Skin of body (tissue), 2 donors: ENCODE data around the gene POLD1. TPM values are rescaled to one million over a fixed set of nuclear protein-coding genes. Genes with fewer than 3 reads are reported as not detected.
A peak's percentile ranks its signal among the peaks of the same experiment; 100 is the strongest.

Source experiments
- DNase-seq: peaks from one replicate; lab custom pipeline; 2025; lab: John Stamatoyannopoulos, UW
- total RNA-seq: library from RNA; depleted of rRNA; stranded (reverse); fragments of >200 nt; gene quantifications from one replicate; pipeline ENCODE4 v1.2.3, GENCODE V29; 2014

The POLD1 gene
- total RNA-seq, 1 donor from 2014 or later, result 16.0 TPM

DNA sequence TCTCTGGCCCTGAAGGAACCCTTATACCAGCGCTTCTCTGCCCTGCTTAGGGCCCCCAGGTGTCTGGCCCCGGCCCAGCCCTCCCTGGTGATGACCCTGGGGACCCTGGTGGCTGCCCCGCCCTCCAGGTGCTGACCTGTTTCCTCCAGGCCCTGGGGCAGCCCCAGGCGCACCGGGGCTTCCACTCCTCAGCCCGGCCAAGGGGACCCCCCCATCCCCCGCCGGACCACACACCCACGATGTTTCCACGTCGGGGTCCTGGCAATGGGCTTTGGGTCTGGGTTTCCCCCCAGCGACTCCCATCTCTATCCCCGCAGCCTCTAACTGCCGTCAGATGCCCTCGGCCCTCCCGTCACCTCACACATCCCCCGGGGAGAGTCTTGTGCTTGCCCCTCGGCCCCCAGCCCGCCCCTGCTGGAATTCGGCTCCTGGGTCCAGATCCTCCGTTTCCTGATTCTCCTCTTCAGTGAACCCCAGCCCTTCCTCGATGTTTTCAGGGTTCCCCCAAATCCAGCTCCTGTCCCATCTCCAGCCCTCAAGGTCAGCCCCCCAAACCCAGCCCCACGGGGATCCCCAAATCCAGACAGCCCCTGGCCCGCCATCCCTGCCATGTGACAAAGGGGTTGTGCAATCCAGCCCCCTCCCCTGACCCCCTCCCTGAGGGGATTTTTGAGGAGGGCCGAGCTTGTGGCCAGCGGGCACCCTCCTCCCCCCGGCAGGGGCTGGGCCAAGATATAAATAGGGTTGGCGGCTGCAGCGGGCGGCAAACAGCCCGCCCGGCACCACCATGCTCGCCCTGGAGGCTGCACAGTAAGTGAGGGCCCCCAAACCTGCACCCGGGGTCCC lies 34.3 kb downstream of the POLD1 start, which contains the start of gene SPIB:
TSS of gene SPIB (plus strand) at position 763 of the 846 bp plus-strand sequence. CDS start at position 788, 25 bp downstream.
- DNase-seq, result no peak

DNA sequence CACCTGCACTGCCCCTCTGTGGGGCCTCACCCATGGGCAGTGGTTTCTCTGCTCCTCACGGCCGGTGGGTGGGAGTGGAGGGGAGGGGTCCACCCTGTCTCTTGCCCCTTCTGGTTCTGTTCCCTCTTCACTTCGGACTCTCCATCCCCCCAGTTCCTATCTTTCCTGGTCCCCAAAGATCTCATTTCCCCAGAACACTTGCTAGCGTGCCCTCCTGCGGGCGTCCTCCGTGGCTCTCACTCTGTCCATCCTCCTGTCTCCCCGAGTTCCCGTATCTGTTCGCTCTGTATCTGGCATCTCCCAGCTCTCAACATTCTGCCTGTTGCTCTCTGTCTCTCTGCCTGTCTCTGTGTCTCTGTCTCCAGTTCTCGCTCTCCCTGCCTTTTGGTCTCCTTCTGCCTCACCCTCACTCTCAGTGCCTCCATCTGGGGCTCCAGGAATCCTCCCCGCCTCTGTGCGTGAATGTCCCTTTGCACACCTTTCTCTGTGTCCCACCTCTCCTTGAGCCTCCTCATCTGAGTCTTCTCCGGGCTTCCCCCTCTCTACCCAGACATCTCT lies 35.0 kb downstream of the POLD1 start:
- DNase-seq, result no peak

DNA sequence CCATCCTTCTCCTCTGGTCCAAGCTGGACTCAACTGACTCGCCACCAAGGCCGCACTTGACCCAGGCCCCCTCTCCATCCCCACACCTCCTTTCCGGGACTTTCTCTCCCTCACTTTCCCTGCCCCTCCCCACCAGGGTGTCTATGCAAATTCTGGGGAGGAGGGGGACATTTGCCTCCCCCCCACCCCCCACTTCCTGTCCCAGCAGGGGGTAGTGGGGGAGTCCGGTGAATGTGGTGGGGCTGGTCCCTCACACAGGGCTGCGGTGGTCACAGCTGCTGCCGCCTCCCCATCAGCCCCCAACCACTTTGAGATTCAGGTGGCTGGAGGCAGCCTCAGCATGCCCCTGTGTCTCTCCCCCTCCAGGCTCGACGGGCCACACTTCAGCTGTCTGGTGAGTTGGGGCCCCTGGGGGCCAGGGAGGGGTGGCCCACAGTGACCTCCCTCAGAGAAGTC lies 35.5 kb downstream of the POLD1 start:
- no peak for DNase-seq

DNA sequence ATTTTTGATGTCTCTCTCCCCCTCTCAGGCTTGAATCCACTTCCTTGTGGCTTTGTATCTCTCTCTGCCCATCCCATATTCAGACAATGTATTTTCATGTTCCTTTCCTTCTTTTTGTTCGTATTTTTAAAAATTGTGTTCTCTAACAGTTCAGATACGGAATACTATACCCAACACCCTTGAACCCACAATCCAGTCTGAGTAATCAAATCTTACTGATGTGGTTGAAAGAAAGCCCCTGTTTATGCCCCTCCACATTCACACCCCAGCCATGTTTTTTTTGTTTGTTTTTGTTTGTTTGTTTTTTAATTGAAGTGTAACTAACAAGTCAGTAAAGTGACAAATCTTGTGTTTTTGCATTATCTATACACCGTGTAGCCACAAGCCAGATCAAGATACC lies 36.0 kb downstream of the POLD1 start:
- no peak for DNase-seq

DNA sequence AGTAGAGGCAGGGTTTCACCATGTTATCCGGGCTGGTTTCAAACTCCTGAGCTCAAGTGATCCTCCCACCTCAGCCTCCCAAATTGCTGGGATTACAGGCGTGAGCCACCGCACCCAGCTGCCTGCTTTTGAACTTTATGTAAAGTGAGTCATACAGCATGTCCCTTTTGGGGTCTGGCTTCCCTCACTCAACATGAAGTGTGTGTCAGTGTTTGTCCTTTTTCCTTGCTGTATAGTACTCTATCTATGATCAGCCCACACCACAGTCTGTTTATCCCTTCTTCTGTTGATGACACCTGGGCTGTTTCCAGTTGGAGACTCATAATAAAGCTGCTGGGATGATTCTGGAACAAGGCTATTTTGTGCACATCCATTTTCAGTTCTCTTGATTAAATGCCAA lies 36.7 kb downstream of the POLD1 start:
- no peak for DNase-seq

DNA sequence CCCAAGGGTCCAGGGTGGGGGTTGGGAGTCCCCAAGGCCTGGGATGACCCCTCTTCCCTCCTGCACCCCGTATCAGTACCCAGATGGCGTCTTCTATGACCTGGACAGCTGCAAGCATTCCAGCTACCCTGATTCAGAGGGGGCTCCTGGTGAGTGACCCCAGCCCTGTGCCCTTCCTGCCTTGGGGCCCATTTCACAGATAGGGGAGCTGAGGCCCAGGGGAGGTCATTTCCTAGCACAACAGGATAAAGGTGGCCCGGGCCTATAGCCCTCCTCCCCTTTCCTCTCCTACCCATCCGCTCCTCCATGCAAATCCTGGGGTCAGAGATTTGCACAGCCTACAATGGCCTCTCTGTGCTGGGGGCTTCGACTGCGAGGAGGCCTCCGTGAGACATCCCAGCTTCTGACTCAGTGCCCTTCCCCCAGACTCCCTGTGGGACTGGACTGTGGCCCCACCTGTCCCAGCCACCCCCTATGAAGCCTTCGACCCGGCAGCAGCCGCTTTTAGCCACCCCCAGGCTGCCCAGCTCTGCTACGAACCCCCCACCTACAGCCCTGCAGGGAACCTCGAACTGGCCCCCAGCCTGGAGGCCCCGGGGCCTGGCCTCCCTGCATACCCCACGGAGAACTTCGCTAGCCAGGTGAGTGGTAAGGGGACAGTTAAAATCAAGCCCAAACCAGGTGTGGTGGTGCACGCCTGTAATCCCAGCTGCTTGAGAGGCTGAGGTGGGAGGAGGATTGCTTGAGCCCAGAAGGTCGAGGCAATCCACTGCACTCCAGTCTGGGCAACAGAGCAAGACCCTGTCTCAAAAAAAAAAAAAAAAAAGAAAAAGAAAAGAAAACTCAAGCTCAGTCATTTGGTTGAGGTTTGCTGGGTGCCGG lies 38.5 kb downstream of the POLD1 start:
- DNase-seq, result no peak

DNA sequence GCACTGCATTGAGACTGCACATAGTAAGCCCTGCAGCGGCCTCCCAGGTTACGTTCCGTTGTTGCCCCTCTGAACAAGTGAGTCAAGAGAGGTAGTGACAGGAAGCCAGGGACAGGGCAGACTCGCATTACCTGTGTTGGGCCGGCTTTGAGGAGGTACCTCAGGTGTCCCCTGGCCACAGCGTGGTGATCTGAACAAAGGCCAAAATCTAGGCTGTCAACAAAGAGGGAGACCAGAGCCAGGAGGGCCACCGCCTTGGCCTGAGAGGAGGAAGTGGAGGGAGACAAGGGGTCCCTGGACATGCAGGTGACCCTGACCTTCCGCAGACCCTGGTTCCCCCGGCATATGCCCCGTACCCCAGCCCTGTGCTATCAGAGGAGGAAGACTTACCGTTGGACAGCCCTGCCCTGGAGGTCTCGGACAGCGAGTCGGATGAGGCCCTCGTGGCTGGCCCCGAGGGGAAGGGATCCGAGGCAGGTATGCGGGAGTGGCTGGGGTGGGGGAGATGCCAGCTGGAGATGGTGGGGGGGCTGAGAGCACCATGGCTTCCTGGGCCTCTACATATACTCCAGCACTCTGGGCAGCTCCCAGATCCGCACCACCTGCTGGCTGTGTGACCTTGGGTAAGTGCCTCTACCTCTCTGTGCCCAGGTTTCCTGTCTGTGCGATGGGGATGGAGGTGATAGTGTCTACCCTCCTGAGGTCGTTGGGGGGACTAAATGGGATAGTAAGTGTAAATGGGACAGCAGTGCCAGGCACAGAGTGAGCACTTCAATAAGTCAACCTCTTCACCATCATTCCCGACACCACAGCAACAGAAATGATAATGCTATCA lies 39.3 kb downstream of the POLD1 start:
- no peak for DNase-seq

DNA sequence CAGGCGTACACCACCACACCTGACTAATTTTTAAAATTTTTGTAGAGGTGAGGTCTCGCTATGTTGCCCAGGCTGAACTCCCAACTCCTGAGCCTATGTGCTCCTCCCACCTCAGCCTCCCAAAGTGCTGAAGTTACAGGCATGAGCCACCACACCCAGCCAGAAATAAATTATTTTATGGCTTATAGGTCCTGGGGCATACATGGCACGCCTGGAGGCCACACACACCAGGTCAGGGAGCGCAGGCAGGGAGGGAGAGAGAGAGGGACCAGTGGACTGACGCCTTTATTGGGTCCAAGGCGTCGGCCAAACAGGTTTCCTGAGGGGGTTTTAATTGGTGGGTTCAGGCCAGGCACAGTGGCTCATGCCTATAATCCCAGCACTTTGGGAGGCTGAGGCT lies 41.4 kb downstream of the POLD1 start:
- no peak for DNase-seq

DNA sequence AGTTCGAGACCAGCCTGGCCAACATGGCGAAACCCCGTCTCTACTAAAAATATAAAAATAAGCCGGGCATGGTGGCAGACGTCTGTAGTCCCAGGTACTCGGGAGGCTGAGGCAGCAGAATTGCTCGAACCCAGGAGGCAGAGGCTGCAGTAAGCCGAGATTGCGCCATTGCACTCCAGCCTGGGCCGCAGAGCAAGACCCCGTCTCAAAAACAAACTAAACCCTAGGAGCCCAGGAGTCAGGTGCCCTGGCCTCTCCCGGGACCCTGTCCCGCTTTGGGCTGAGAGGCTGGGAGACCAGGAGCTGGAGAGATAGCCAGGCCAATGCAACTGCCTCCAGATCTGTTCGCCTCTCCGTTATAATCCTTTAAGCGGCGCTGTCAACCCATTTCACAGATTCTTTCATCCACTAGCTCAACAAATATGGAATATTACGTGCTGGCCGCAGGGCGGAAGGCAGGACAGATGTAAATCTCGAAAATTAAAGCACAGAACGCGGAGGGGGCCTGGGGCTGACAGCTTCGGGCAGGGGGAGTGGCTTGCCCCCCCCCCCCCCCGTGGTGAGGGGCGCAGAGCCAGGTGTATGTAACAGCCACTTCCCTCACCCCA lies 43.3 kb downstream of the POLD1 start:
- DNase-seq, result no peak

DNA sequence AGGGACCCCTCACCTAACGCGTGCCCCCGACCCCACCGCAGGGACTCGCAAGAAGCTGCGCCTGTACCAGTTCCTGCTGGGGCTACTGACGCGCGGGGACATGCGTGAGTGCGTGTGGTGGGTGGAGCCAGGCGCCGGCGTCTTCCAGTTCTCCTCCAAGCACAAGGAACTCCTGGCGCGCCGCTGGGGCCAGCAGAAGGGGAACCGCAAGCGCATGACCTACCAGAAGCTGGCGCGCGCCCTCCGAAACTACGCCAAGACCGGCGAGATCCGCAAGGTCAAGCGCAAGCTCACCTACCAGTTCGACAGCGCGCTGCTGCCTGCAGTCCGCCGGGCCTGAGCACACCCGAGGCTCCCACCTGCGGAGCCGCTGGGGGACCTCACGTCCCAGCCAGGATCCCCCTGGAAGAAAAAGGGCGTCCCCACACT lies 43.9 kb downstream of the POLD1 start:
- peak; percentile 61 for DNase-seq

DNA sequence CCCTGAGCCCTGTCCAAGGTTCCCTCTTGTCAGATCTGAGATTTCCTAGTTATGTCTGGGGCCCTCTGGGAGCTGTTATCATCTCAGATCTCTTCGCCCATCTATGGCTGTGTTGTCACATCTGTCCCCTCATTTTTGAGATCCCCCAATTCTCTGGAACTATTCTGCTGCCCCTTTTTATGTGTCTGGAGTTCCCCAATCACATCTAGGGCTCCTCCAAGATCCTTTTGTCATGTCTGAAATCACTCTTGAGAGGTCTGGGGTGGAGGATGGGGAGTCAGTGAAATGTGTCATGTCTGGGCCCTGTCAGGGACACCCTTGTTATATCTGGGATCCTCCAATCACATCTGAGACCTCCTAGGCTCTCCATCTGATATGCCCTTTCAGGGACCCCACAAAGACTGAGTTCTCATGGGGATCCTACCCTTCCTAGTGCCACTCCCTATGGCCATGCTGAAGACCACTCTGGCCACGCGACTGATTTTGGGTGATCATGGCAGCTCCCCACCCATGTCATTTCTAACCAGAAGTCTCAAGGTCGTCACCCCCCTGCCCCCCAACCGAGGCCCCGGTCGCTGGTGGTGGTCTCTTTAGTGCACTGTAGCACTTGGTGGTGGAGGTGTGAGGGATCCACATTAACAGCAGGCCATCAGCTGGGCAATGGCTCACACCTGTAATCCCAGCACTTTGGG lies 44.8 kb downstream of the POLD1 start:
- DNase-seq, result no peak

DNA sequence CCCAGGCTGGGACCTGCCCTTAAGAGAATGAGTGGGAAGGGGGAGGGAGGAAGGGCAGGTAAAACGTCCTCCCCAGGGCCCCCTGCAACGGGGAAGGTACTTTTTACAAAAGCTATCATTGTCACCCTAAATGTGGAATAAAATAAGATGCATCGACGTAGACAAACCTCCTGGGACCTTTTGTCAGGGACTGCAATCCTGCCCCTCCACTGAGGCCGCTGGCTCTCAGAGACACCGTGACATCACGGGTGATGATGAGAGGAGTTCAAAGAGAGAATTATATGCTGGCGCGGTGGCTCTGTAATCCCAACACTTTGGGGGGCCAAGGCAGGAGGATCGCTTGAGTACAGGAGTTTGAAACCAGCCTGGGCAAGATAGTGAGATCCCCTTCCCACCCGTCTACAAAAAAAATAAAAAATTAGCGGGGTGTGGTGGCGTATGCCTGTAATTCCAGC lies 46.8 kb downstream of the POLD1 start:
- DNase-seq, result no peak

DNA sequence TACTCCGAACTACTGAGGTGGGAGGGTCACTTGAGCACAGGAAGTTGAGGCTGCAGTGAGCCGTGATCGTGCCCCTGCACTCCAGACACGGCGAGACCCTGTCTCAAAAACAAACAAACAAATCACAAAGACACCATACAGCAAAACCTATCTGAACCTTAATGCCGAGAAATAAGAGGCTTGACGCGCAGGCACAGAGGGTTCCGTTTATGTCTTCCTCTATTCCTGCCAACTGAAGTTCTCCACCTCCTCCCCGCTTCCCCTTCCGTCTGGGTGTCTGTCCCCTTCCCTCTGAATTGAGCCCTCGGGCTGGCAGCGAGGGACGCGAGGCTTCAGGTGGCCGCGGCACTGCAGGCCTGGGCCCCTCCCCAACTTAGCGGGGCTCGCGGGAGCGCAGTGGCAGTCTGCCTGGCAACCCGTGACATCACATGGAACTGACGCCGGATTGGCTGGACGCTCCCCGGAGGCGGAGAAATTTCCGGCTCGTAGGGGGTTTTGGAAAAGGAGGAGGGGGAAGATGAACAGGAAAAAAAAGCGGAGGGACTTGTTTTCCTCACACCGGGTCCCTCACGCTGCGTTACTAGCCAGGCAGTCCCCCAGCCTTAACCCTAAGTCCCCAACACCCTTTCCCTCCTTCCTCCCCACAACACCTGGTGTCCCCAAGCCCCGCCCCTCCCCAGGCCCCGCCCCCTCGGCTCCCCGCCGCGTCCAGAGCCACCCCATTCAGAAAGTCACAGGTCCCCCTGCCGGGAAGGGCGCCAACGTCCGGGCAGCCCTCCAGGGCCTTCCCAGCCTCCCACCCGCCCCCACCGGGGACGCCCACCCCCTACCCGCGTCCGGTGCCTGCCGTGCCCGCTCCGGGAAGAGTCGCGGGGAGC lies 47.4 kb downstream of the POLD1 start:
- peak; percentile 73 for DNase-seq

DNA sequence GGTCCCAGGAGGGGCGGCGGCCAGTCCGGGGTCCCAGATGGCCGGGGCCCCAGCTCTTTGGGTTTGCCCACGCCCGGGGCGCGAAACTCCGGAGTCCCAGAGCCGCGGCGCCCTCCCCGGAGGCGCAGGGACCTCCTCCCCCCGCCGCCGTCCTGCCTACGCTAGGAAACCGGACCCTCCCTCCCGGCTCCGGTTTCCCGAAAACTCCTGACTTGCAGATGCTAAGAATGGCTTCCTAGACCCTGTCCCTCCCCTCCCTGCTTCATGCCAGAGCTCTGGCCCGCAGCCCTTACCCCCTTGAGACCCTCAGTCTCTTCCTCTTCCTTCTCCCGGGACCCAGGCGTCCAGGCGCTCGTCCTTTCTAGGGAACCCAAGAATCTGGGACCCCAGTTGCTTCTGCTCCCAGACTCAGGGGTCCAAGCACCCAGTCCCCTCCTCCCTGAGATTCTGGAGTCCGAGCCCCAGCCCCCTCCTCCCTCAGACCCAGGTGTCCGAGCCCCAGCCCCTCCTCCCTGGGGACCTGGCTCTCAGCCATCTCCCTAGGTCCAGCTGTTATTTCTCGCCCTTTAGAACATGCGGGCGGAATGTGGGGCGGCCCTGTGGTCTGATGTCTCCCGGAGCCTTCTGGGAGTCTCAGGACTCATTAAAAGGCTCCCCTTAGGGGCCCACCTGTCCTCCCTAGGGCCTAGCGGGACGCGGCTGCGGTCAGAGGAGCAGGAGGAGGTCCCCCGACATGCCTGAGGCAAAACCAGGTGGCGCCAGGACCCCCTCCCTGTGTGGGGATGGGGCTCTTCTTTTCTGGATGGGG lies 48.3 kb downstream of the POLD1 start, which contains the start of gene MYBPC2:
TSS of gene MYBPC2 (plus strand) at position 672 of the 808 bp plus-strand sequence. CDS start at position 734, 62 bp downstream.
- DNase-seq, result peak; percentile 13

DNA sequence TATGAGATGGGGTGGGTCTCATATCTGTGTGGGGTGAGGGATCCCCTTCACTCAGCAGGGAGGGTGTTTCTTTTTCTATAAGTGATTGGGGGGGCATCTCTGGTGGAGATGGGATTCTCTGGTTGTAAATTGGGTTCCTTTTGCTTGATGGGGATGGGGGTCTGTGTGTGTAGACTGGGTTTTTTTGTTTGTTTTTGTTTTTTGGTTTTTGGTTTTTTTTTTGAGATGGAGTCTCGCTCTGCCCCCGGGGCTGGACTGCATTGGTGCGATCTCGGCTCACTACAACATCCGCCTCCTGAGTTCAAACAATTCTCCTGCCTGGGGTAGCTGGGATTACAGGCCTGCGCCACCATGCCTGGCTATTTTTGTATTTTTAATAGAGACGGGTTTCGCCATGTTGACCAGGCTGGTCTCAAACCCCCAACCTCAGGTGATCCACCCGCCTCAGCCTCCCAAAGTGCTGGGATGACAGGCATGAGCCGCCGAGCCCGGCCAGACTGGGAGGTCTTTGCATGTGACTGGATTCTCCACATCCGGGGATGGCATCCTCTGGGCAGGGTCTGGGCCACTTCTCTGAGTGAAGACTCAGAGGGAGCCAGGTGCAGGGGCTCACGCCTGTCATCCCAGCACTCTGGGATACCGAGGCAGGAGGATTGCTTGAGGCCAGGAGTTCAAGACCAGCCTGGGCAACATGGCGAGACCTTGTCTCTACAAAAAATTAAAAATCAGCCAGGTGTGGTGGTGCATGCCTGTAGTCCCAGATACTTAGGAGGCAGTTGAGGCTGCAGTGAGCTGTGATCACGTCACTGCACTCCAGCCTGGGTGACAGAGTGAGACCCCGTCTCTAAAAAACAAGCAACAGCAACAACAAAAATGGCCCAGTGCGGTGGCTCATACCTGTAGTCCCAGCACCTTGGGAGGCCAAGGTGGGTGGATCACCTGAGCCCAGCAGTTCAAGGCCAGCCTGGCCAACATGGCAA lies 49.3 kb downstream of the POLD1 start:
- no peak for DNase-seq

DNA sequence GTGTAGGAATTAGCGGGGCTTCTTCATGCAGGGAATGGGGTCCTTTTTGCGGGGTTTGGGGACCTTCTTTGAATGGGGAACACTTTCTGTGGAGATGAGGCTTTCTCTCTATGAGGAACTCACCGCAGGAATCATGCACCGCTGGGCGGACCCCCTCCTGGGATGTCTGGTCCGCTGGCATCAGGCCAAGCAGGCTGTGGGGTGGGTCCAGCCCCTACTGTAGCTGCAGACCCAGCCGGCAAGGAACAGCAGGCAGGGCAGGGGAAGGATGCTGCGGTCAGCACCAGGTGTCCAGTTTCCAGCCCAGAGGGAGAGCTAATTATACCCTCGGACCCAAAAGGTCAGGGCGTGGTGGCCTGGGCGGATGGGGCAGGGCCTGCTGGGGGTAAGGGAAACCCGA lies 50.4 kb downstream of the POLD1 start:
- no peak for DNase-seq

DNA sequence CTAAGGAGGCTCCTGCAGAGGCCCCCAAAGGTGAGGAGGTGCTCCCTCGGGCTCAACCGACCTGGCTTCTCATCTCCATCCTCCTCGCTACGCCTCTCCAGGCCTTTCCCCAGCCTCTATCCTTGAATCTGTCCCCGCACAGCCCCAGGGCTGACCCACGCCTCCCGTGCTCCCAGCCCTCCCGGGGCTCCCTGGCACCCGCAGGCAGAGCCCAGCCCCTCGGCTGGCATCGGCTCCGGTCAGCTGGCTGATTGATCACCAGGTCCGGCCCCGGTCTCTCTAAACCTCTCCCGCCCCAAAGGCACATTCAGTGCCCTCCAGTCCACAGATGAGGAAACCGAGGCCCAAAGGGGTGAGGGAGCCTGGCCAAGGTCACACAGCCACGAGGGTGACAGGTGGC lies 51.1 kb downstream of the POLD1 start:
- no peak for DNase-seq
